Endothelial cell of umbilical vein (primary cell): Measurements from ENCODE around the gene FANCD2. TPM values are rescaled to one million over a fixed set of nuclear protein-coding genes. Genes with fewer than 3 reads are reported as not detected.

ENCODE experiments used
- BruUV-seq: library from RNA; stranded (reverse); fragments of 400-500 nt; replicated peaks from 2 replicates; lab custom pipeline; 2021; lab: Mats Ljungman, UMichigan
- CTCF ChIA-PET: fragments of 300-600, 350-600 bp; sonication (Branson Sonifier 250); formaldehyde crosslinking; loops from one replicate; lab custom pipeline; 2021; ENCODE audit warnings: antibody characterized with exemption, inconsistent platforms; lab: Charles Lee
- POLR2A ChIA-PET: fragments of 300-600, 350-600 bp; sonication (Branson Sonifier 250); formaldehyde crosslinking; loops from one replicate; lab custom pipeline; 2021; ENCODE audit warnings: antibody characterized with exemption, inconsistent platforms; lab: Charles Lee
- DNase-seq: peaks from one replicate; pipeline ENCODE4 v3.0.0-alpha.2; 2011; ENCODE audit warnings: low read depth, low spot score
- FAIRE-seq: peaks from 2 replicates; lab custom pipeline; 2011; peaks lifted over from hg19 to GRCh38; lab: Jason Lieb, UNC
- H2AFZ ChIP-seq: 2 replicates; pipeline ENCODE4 v1.6.0; 2012; ENCODE audit warnings: low read depth, low read length, control low read depth, inconsistent platforms
- H3K27ac ChIP-seq: 2 replicates; pipeline ENCODE4 v1.5.1; 2011; ENCODE audit warnings: low read depth, mild to moderate bottlenecking, control low read depth, low read length, moderate library complexity; ENCODE audit not compliant: insufficient read depth
- H3K27me3 ChIP-seq, 2 experiments: 2 replicates each; pipeline versions ENCODE4 v1.6.0 to v1.6.1; 2011; ENCODE audit warnings: low read length in 2 of 2, mixed read lengths in 1 of 2; ENCODE audit not compliant: control insufficient read depth in 2 of 2, insufficient read depth in 2 of 2
- H3K36me3 ChIP-seq, 2 experiments: 2 replicates in 1 of 2; 3 replicates in 1 of 2; pipeline ENCODE4 v1.5.1; 2011; ENCODE audit warnings: low read length in 2 of 2, mild to moderate bottlenecking in 1 of 2, moderate library complexity in 1 of 2; ENCODE audit not compliant: control insufficient read depth in 2 of 2, insufficient read depth in 2 of 2; ENCODE audit errors: extremely low read depth in 1 of 2
- H3K4me1 ChIP-seq: 3 replicates; pipeline ENCODE4 v1.5.1; 2011; ENCODE audit warnings: mild to moderate bottlenecking, low read length; ENCODE audit not compliant: control insufficient read depth, insufficient read depth; ENCODE audit errors: extremely low read depth
- H3K4me2 ChIP-seq: 2 replicates; pipeline ENCODE4 v1.6.1; 2011; ENCODE audit warnings: low read length, control low read depth, mixed read lengths; ENCODE audit not compliant: insufficient read depth
- H3K4me3 ChIP-seq, 3 experiments: fragments of 200-600 bp in 1 of 3; sonication (generic), shearing (Covaris generic) in 1 of 3; replicated peaks in 1 of 3; 2 replicates each; pipeline ENCODE4 v1.5.1; 2011 to 2016; ENCODE audit warnings: control low read depth in 3 of 3, low read length in 3 of 3, mild to moderate bottlenecking in 2 of 3, inconsistent platforms in 1 of 3, low read depth in 1 of 3, moderate library complexity in 1 of 3; ENCODE audit not compliant: insufficient read depth in 1 of 3
- H3K79me2 ChIP-seq: 2 replicates; pipeline ENCODE4 v1.6.0; 2012; ENCODE audit warnings: low read length, inconsistent platforms; ENCODE audit not compliant: control insufficient read depth, insufficient read depth
- H3K9ac ChIP-seq: replicated peaks from 2 replicates; pipeline ENCODE3; 2011; ENCODE audit warnings: low read length, control low read depth; ENCODE audit not compliant: insufficient read depth; ENCODE audit errors: extremely low read depth
- H3K9me1 ChIP-seq: replicated peaks from 3 replicates; pipeline ENCODE4 v1.6.0; 2011; ENCODE audit warnings: mild to moderate bottlenecking, low read length; ENCODE audit not compliant: control insufficient read depth, insufficient read depth; ENCODE audit errors: extremely low read depth
- H3K9me3 ChIP-seq: replicated peaks from 2 replicates; pipeline ENCODE4 v1.5.1; 2012; ENCODE audit warnings: low read length, inconsistent platforms; ENCODE audit not compliant: control insufficient read depth, insufficient read depth
- H4K20me1 ChIP-seq: replicated peaks from 2 replicates; pipeline ENCODE3; 2011; ENCODE audit warnings: mild to moderate bottlenecking, low read length; ENCODE audit not compliant: control insufficient read depth, insufficient read depth; ENCODE audit errors: extremely low read depth
- CTCF ChIP-seq, 2 donors: IDR thresholded peaks; 1 replicate in 1 of 2; 2 replicates in 1 of 2; pipeline ENCODE4 v1.5.1; 2011; ENCODE audit warnings: low read length in 2 of 2, mild to moderate bottlenecking in 2 of 2, moderate library complexity in 2 of 2, control low read depth in 1 of 2, inconsistent platforms in 1 of 2, low read depth in 1 of 2; ENCODE audit not compliant: insufficient read depth in 1 of 2; ENCODE audit errors: extremely low read depth in 1 of 2
- EZH2 ChIP-seq: IDR thresholded peaks from 2 replicates; pipeline ENCODE4 v1.6.1; 2012; ENCODE audit warnings: borderline replicate concordance, low read depth, mild to moderate bottlenecking, moderate library complexity, low read length, inconsistent platforms; ENCODE audit not compliant: severe bottlenecking
- FOS ChIP-seq: IDR thresholded peaks from 2 replicates; pipeline ENCODE4 v1.6.1; 2011; ENCODE audit warnings: mild to moderate bottlenecking, low read length, moderate library complexity, borderline replicate concordance; ENCODE audit not compliant: insufficient read depth
- GATA2 ChIP-seq: IDR thresholded peaks from 2 replicates; pipeline ENCODE4 v1.7.0; 2011; ENCODE audit warnings: low read depth, mild to moderate bottlenecking, moderate library complexity, mixed read lengths, low read length; ENCODE audit not compliant: insufficient read length, insufficient read depth
- JUN ChIP-seq: IDR thresholded peaks from 2 replicates; pipeline ENCODE4 v1.6.1; 2011; ENCODE audit warnings: borderline replicate concordance, low read depth; ENCODE audit not compliant: insufficient read length, insufficient read depth
- MYC ChIP-seq: IDR thresholded peaks from one replicate; pipeline ENCODE4 v1.6.1; 2011; ENCODE audit warnings: mild to moderate bottlenecking, low read depth, low read length
- POLR2A ChIP-seq: IDR thresholded peaks from 2 replicates; pipeline ENCODE4 v1.6.1; 2012; ENCODE audit warnings: low read depth, mild to moderate bottlenecking, control low read depth, low read length
- POLR2AphosphoS5 ChIP-seq: IDR thresholded peaks from 2 replicates; pipeline ENCODE4 v1.6.1; 2012; ENCODE audit warnings: low read depth, mild to moderate bottlenecking, control low read depth, low read length, moderate library complexity; ENCODE audit not compliant: insufficient read depth
- dilution Hi-C: fragments of 300-500 bp; cut with MboI; formaldehyde crosslinking; loops from one replicate; pipeline ENCODE4 v1.15.0; 2019; ENCODE audit warnings: low sequenced_read_pairs; ENCODE audit not compliant: extremely low pct_ligation_motif_present
- intact Hi-C: fragments of 100-400 bp; cut with micrococcal nuclease; formaldehyde crosslinking; loops from one replicate; pipeline ENCODE4 v1.10.0; 2022
- polyA plus RNA-seq, 4 experiments: library from polyadenylated mRNA; depleted of rRNA in 3 of 4; stranded (reverse) in 3 of 4; unstranded in 1 of 4; fragments of >200 nt; gene quantifications; 2 replicates each; pipeline versions ENCODE4 v1.2.1 to v1.2.3, GENCODE V29; 2011 to 2012; ENCODE audit warnings: missing spikeins in 1 of 4
- total RNA-seq: library from RNA; stranded (reverse); gene quantifications from 2 replicates; pipeline ENCODE4 v1.2.3, GENCODE V29; 2021
- TF ChIP-seq, protein P1 (sequence below): IDR thresholded peaks from 2 replicates; pipeline ENCODE4 v1.6.1; 2011; ENCODE audit not compliant: insufficient read depth, insufficient read length

The FANCD2 gene
- total and polyA plus RNA-seq, 2 donors (not counting 3 experiments of a cell fraction or from before 2014, with no cell fraction given), result 8.2 to 26.8 TPM

- no peaks in the 10 kb centered on the region for H3K9me1 ChIP-seq
- TF ChIP-seq MYC, result no peak
- TF ChIP-seq JUN, result no peak
- no peak for TF ChIP-seq CTCF (IDR thresholded peaks at IDR 0.05; ENCODE audit: extremely low read depth in 1 of 2, insufficient read depth in 1 of 2, low read depth in 1 of 2, low read length in 2 of 2)
- TF ChIP-seq POLR2A, result no peak
- TF ChIP-seq POLR2AphosphoS5, result no peak
- TF ChIP-seq, protein P1, sequence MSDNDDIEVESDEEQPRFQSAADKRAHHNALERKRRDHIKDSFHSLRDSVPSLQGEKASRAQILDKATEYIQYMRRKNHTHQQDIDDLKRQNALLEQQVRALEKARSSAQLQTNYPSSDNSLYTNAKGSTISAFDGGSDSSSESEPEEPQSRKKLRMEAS, result no peak
- TF ChIP-seq FOS, result no peak
- TF ChIP-seq EZH2, result no peak
- no peak for TF ChIP-seq GATA2
- no peaks in the 10 kb centered on the region for H3K36me3 ChIP-seq
- POLR2A ChIA-PET, result no interaction called here
- no peaks in the 10 kb centered on the region for H4K20me1 ChIP-seq
- dilution Hi-C loops, result no loop called here
- H3K4me1 ChIP-seq, result no peaks in the 10 kb centered on the region
- no peak overlapping the region for H2AFZ ChIP-seq
- no peak overlapping the region for H3K4me2 ChIP-seq
- DNase-seq (no peak), FAIRE-seq (no peak)
- H3K27ac ChIP-seq, result no peak overlapping the region
- CTCF ChIA-PET, result interaction anchor here (1.0 kb wide), 2 partner anchors 16 to 80 kb away, joined by 3 read pairs; no protein-coding TSS in a partner anchor
- H3K9me3 ChIP-seq, result no peaks in the 10 kb centered on the region
- H3K9ac ChIP-seq, result no peak overlapping the region
- intact Hi-C loops, result no loop called here
- H3K27me3 ChIP-seq, result no peaks in the 10 kb centered on the region
- H3K4me3 ChIP-seq, result no peak overlapping the region
- BruUV-seq, result no TSS peak
- no peaks in the 10 kb centered on the region for H3K79me2 ChIP-seq
These were observed 48.4 kb downstream of the FANCD2 start for GRCh38 chr3:10074666-10075065.
